Stimulated activated CD8-positive, alpha-beta memory T cell treated with anti-CD3 and anti-CD28 coated beads, Interleukin-4, amount 100 ng/mL, for 1 hour (primary cell): ENCODE measurements around the gene FBXL7.

Source experiments
- DNase-seq, 2 donors: peaks; one replicate each; pipeline ENCODE4 v3.0.0-alpha.2; 2020; ENCODE audit warnings: low read depth in 2 of 2, low spot score in 1 of 2

FBXL7 gene

DNA sequence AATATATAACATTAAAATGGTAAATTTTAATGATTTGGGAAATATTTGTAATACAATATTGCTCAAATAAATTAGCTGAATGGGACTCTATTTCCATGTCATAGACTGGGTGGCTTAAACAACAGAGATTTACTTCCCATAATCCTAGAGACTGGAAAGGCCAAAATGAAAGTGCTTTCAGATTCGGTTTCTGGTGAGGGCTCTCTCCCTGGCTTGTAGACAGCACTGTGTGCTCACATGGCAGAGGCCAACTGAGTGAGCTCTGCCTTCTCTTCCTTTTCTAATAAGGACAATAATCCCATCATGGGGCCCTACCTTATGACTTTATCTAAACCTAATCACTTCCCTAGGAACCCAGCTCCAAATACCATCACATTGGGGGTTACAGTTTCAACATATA lies 483.4 kb downstream of the FBXL7 start:
- DNase-seq, result no peak
